ENCODE data around the gene ANKS6.
"Not testable (repeated sequence)": the region's sequence is repeated elsewhere in the genome, so short reads cannot be mapped to it uniquely, and the experiment has no call there.

ANKS6 gene

GRCh38 chr9:98690686-98691085 is 105.7 kb downstream of the ANKS6 start:
- no peak for DNase-seq

- no peak for DNase-seq
These were observed 107.5 kb downstream of the ANKS6 start for GRCh38 chr9:98688710-98689495.

- no peak for DNase-seq
These were observed 108.4 kb downstream of the ANKS6 start for GRCh38 chr9:98687911-98688310.

DNA sequence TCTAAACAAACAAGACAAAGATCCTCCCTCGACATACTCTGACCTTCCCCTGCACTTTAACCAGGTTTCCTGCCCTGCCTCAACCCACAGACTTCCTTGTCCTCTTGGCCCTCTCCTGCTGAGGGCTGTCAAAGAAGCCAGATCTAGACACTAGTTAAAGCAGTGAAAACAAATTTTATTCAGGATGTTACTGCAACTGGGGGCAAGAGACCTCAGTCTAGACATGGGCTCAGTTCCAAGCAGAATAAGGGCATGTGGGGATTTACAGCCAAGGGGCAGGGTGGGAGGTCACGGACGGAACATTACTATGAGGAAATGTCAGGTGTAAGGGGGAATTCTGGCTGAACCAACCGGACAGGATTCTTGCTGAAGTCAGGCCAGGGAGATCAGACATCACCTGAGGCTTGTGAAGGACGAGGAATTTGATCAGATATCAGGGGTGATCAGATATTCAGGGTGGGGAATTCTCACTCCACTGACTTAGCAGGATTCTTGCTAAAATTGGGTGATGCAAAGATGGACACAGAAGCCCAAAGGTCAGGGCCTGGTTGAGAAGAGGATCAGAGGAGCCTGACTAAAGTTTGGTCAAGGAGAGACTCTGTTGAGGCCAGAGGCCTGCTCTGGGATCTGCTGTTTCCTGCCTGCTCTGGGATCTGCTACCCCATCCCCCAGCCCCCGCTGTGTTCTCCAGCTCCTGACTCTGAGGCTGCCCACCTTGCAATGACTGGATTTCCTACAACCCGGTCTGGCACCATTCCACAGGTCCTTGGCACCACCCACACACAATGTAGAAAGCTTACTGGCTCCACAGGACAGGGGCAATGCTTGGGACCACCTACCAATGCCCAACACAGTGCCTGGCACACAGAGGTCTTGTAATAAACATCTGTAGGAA is 109.1 kb downstream of the ANKS6 start:
- DNase-seq: no peak

GRCh38 chr9:98684816-98685215 is 111.5 kb downstream of the ANKS6 start:
- not testable (repeated sequence) for DNase-seq

Data from SIG-M5 (cell line).